GM21737 (cell line): ENCODE data around the gene DPH3.

Source experiments
- ATAC-seq: cut with Tn5 transposase; IDR thresholded peaks from one replicate; pipeline ENCODE4 v1.9.1; 2021; ENCODE audit warnings: mild to moderate bottlenecking, moderate library complexity; ENCODE audit not compliant: unreplicated experiment

The DPH3 gene

DNA sequence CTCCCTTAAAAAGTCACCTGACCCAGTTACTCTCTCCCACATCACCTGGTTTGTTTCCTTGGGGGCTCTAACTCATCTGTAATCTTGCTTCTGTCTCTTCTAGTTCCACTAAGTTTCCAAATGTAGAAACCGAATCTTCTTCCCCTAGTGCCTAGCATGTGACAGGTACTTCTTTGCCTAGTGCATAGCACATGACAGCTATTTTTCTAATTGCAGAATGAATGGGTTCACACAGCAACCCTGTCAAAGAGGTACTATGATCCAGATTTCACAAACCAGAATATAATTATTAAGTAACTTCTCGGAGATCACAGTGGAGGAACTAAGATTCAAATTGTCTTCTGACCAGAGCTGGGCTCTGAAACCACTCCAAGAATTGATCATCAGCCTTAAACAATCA lies 7.4 kb downstream of the DPH3 start:
- ATAC-seq, result no peak

DNA sequence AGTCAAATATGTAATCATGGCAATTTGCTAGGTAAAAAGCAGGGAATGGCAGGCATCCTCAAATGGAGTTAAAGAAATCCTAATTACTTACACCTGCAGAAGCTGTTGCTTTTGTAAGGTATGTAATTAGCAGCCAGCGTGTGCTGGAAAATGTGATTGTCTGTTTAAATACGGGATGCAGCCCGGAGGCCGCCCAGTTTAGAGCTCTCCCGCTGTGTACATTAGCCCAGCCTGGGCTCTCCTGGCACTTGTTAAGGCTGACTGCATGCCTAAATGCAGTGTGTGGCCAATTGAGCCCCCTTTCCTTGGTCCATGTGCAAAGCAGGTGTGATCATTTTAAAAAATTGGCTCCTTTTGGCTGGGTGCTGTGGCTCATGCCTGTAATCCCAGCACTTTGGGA lies 9.0 kb downstream of the DPH3 start:
- ATAC-seq, result no peak

DNA sequence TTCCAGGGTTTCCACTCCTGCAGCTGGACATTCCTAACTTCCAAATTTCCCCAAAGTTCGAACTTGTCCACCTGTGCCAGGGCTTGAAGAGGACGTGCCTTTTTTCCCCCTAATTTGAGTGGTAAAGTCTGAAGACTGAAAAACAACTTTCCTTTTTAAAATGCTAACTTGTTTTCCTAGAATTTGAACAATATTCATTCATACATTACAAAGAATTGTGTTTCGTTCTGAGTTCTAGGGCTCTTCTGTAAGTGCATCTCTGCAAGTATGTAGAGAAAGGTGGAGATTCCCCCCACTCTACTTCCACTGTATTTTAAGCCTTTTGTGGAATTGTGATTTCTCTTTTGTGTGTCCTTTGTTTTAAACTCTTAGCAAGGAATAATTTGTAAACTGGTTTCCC lies 9.4 kb downstream of the DPH3 start:
- ATAC-seq, result no peak

DNA sequence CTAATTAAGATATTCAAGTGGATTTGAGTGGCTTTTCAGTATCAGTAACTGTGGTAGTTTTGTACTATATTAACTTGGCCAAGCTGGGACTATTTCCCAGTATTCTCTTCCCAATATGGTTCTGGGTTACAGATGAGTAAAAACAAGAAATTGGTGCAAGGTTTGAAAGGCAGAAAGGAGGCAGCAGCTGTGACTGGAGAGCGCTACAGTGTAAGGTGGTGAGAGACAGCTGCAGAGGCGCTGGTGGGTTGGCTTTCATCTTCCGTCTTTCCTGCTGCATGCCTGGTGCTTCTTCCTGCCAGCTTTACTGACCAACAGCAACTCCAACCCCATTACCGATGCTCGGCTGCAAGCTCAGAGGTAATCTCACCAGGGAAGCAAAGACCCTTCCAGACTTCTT lies 9.8 kb downstream of the DPH3 start:
- ATAC-seq, result no peak

DNA sequence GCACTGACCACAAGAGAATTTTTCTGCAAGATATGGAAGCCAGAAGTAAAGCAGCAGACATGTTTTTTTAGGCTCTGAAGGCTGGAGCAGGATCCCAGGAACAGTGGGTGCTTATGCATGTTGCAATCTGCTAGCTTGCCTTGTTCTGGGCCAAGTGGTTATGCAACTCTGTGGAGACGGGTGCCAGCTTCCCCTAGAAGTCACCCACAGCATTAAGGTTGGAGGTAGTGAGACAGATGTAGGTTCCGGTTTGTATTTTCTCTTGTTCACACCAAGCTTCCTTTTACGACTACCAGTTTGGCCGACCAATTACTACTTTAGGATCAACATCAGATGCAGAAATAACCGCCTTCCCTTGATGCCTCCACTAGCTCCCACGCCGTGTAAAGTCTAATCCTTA lies 11.1 kb downstream of the DPH3 start:
- no peak for ATAC-seq

DNA sequence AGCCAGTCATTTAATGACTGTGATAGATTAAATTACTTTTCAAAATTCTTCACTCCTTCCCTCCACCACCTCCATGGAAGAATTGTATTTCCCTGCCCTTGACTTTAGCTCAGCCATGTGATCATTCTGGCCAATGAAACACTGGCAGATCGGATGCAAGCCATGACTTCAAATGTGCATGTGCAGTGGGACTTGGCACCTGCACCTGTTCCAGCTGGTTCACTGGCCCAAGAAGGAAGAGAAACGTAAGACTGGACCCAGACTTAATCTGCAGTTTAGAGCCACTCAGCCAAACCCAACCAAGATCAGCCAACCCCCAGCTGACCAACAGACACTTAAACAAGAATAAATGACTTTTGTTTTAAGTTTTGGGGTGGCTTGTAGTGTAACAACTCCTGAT lies 11.8 kb downstream of the DPH3 start:
- no peak for ATAC-seq

DNA sequence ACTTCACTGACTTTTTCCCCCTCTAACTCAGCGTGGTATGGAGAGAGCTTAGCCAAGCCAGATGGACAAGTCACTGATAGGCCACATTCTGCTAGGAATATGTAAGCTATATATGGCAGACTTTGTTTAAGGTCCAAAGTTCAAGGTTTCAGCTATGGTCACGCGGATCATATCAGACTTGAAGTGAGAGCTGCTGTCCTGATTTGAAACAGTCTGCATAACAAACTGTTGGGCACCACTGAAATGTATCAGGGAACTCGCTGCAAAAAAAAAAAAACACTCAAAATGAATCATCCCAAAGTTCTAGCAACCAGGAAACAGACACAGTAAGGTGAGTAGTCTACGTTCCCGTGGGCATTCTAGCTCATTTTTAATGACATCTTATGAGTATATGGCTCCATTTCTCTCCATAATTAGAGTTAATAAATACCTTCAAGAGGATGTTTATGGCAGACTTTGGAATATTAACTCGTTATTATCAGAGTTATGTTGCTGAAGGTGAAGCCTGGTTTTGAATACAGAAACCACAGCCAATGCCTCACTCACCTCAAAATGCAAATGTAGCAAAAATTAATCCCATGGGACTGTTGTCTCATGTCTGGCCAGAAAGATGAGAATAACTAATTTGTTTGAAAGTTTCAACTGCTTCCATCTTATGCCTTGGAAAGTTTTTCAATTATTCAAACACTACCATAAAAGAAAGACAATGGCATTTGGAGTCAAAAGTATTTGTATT lies 12.3 kb downstream of the DPH3 start:
- ATAC-seq, result no peak

DNA sequence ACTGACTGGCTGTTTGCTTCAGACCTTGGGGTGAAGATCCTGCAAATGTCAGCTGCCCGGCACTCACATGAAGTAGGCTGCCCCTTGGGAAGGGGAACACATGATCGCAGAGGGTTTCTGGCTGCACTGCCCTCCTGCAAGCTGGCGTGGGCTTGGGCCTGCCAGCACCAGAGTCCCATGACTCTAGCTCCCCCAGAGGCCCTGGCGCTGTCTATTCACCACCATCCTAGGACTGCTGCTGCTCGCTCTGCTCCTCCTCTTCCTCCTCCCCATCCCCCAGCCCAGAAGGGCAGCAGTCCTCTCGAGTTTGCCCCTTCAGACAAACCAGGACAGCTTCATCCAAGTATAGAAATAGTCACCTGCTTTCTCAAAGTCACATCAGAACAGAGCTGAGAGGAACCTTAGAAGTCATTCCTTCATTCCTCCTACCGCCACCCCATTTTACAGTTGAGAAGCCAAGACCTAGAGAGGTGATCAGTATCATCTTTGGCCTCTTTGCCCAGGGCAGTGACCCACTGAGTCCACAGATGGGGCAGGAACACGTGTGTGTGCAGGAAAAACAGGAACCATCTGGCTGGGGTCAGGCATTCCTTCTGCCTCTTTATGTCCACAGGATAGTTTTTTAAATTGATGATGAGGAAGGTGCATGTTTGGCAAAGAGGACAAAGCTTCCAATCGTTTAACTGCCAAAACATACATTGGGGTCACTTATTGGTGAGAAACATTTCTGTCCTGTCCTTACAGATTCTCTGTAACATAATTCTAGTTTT lies 13.2 kb downstream of the DPH3 start:
- no peak for ATAC-seq

DNA sequence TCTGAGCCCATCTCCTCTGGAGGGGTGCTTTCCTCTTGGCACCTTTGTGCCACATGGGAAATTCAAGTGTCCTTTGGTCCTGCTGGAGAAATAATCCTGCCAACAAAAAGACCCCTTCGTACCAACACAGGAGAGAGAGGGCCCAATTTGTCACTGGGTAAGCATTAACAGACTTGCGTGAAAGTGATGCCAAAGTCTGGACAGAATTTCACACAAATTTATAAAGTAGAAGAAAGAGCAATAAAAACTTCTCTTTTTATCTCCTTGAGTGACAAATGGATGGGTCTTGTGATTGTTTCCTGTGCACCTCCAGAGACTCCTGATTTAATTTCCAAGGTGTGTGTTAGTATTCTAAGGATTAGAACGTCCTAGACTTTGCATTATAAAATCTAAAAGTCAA lies 14.9 kb downstream of the DPH3 start:
- ATAC-seq, result no peak

DNA sequence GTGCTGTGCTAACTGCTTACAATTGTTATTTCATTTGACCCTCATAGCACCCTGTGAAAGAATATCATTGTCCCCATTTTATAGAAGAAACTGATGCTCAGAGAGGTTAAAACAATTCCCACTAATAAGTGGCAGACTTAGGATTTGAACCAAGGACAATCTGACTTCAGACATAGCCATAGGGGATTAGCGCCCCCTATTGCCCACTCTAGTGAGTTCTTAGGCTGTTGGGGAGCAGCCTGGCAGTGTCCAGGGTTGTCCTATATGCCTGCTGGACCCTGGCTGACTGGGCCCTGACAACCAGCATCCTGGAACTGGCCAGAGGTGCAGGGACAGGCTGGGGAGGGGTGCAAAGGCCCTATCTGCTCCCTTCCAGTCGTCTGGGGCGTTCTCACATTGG lies 15.4 kb downstream of the DPH3 start:
- ATAC-seq, result no peak

DNA sequence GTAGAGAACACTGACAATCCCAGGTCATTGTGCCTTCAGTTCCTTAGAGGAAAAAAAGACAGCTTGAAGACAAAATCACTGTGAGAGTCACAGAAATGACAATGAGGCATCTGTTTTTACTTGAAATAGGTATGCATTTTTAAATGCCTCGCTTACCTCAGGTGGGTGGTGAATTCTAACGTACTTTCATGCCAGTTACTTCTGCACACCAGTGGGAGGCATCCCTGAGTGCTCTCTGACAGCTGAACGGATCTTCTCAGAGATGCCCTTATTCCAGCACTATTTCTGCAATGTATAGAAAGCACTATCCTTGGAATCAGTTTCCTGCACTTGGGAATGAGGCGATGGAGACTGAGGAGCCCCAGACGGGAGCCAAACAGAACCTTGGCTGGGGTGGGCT lies 16.2 kb downstream of the DPH3 start:
- no peak for ATAC-seq

DNA sequence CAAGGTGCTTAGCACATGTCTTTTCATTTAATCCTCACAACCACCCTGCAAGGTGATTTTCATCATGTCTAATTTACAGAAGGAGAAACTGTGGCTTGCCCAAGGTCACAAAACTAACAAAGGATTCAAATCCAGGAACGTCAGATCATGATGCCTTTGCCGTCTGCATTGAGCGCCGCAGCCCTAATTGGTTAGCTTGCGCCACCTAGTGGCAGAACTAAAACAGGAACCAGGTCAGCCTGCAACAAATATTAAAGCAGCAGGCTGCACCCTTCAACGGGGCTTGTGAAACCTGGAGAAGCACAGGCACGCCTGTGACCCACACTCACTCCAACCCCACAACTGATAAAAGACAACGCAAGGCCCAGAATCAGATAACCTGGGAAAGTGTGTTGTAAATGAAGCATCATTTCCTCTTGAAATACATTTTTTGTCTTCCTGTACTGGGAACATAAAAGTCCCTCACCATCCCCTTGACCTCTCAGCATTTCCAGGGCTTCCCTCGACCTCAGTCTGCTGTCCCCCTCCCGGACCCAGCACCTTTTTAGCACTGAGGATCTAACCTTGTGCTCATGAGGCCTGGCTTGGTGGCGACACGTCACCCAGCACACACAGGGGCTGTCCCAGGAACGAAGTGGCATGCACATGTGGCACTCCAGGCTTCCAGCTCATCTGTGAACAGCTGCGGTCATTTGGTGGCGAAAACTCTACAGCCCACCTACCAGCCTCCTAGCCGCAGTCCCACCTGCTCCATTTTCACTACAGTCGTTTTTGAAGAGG lies 17.3 kb downstream of the DPH3 start:
- peak; percentile 71 for ATAC-seq

DNA sequence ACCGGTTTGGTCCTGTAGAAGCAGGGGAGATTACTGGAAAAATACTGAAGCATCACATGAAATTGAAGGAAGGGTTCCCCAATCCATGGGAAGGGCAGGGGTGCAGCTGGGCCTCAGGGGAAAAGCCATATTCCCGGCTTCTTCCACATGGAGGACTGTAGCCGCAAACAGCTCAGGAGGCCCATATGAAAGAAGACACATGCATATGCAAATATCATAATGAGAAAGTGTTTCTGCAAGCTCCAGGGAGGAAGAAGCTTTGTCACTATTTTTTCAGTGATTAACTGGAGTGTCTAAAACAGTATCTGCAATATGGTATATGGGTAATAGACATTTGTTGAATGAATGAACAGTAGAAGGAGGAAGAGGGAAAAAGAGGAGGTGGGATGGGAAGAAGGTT lies 19.1 kb downstream of the DPH3 start:
- no peak for ATAC-seq

DNA sequence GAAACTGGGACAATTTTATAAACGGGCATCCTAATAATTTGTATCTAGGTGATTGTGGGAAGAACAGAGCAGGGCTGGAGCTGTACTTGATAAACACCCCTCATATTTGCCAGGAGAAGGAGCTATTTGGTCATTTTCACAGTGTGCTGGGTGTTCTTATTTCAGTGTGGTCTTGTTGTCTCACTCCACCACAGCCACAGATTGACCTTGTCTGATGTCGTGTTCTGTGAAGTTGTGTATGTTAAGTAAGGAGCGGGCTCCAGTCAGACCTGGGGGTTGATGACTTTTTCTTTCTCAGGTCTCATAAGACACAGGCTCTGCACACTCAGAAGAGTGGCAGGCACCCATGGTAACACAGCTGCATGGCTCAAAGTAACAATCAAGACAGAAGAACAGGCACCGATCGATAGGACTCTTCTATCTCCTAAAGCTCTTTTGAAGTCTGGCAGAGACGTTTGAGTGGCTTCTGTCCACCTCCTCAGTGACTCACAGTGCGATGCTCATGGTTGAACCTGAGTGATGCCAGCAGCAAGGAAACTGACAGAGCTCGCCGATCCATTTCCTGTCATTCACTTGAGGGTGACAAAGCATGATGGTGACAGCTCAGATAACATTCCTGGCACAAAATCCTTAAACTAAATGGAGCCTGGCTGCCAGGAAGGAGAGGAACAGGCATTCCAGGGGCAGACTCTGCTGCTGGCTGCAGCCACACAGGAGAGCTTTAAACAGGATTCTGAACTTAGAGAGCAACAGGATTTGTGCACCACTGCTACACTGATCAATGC lies 20.8 kb downstream of the DPH3 start:
- ATAC-seq, result no peak

DNA sequence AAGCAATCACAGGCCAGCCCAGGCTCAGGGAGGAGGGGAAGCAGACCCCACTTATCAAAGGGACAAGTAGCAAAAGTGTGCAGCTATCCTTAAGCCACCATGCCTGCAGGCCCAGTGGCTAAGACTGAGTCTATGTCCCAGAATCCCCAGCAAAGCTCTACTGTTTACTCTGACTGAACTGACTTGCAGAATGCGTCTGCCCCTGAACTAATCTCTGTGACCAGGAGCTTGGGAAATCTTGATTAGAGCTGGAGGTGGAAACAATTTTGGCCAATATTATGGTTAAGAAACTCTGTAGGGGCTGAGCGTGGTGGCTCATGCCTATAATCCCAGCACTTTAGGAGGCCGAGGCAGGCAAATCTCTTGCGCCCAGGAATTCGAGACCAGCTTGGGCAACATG lies 22.6 kb downstream of the DPH3 start:
- ATAC-seq, result no peak

DNA sequence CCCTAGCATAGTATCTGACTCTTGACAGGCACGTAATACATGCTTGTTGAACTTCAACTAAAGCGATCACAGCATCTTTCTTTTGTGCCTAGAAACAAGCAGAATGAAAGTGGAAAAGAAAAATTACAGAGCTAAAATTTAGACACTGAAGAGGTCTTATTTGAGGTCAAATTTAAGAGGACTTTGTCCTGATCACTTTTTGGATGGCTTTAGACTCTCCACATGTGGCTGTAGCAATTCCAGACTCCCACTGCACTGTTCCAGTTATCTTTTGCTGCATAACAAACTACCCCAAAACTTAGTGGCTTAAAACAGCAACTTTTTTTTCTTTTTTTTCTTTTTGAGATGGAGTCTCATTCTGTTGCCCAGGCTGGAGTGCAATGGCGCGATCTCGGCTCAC lies 23.5 kb downstream of the DPH3 start:
- no peak for ATAC-seq

DNA sequence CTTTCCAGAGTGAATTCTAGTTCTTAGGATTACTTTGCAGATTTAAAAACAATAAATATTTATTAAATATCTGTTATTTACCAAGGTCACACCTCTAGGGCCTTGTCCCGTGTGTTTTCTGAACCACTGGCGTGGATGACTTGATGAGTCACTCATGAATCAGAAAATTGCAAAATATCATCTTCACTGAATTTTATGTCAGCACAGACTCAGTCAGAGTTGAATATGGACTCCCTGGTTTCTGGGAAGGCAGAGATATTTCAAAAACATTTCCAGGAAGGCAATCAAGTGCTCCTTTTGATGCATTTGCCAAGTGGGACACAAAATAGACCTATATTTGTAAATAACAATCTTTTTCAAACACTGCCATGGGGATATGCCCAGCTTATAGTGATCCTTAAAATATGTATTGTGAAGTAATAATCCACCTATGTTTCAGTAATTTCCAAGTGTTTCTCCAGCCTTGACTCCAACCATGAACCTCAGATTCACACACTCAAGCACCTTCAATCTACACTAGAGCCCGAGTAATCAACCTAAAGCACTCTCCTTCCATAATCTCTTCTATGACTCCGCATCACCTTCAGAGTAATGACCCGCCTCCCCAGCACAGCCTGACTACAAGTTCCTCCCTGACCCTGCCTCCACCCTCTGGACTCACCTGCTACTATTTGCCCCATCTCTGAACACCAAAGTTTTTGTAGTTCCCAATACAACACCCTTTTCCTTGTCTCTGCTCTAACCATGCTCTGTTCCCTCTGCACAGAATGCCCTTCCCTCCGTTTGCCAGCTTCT lies 24.3 kb downstream of the DPH3 start:
- no peak for ATAC-seq

DNA sequence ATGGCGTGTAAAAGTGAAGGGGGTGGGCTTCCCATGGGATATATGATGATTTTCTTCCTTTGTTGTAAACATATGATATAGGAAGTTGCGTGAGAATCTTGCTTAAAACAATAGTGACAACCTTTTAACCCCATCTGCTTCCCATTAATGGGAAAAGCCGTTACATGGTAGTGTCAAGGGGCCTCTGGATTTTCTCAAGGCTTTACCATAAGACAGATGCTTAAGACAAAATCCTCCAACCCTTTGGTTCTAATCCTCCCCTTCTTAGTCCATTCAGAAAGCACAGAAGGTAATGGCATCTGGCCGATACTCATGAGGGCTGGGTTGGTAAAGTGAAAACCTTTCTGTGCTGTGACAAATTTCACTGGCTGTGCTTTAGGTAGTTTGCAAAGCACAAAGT lies 25.0 kb downstream of the DPH3 start:
- ATAC-seq, result no peak

DNA sequence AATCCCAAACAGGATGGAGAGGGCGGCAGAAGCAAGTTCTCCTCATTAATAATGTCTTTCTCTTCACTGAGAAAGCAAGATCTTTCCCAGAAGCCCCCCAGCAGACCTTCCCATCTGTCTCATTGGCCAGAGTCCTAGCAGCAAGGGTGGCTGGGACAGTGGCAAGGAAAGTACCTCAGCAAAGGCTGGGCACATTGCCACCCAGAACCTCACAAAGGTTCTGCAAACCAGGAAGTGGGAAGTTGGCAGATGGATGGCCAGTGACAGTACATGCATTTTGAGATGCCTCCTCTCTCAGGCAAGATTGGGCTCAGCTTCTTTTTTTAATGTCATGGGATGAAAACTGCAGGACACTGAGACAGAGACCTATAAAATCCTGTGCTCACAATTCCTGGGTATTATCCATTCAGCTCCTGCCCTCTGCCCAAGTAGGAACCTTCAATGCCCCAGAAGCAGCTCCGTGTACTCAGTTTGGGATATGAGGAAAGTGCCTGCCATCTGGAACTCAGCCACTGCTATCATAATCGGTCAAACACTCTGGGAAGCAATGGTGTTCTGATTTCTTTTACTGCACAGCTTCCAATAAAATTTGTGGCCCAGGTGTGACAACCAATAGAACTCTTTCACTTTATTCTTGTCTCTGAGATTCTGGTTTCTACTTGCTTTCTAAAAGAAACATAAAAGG lies 25.5 kb downstream of the DPH3 start:
- no peak for ATAC-seq
